Measurements from ENCODE around the gene LRRC55.

- no peak for TF ChIP-seq CTCF (conservative IDR thresholded peaks at IDR 0.05)
- TF ChIP-seq ZFX (IDR thresholded peaks at IDR 0.05): no peak
Measured at GRCh38 chr11:57224128-57224527, 42.4 kb downstream of the LRRC55 start.
